ENCODE results near the gene CYLD.

The CYLD gene

GRCh38 chr16:50804290-50804907 is 62.5 kb downstream of the CYLD start:
- no peak for DNase-seq (ENCODE audit: extremely low read depth, insufficient read length)
- no peaks in the 10 kb centered on the region for H3K27me3 ChIP-seq (replicated peaks; ENCODE audit: control insufficient read depth, insufficient read depth, low read length)
- TF ChIP-seq CTCF (IDR thresholded peaks at IDR 0.05; ENCODE audit: insufficient read depth, low read length, poor library complexity, severe bottlenecking) = no peak
- peaks cover 4% of the 10 kb centered on the region; the same call in 1 of the 2 replicates for H3K36me3 ChIP-seq (ENCODE audit: control insufficient read depth, insufficient read depth, low read length)
- no peak overlapping the region for H3K4me3 ChIP-seq (replicated peaks; ENCODE audit: low read depth, low read length)

DNA sequence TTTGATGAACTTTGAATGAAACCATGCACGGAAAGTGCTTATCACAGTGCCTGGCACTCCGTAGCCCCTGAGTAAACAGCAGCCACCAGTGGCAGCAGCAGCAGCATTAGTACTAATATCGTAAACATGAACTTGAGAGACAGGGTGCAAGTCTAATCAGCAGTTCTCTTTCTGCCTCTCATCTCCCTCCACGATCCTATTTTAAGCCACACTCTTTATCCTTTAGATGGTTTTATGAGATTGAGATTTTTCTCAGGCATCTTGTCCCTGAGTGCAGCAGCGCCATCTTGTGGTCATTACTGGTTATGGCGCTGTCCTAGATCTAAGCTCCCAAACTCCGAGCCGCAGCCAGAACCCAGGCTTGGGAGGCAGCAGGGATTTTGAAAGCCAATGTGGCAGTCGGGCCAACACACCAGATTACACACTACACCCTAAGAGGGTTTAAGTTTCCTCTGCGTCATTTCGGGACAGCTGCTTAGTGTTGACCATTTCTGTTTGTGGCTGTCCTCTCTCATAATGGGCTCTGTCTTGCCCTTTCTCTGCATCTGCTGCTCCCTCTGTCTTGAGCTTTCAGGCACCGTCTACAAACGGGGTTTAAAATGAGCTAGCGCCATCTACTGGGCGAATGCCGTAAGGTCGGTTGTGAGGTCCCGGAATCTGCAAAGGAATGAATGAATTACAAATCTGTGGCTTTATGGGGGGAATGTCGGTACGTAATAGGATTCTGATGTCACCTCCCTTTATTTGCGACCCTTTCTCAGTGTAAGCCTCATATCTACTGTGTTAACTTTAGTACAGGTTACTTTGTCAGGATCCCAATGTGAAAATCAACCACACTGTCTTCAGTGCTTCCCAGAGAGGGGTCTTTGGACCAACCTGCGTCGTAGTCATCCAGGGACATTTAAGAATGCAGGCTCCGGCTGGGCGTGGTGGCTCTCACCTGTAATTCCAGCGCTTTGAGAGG is 64.5 kb downstream of the CYLD start:
- Histone ChIP-seq H3K4me3 (replicated peaks; ENCODE audit: low read depth, low read length) (peak overlapping the region; percentile 31), H3K36me3 (ENCODE audit: control insufficient read depth, insufficient read depth, low read length) (peaks cover 2% of the 10 kb centered on the region; the same call in 1 of the 2 replicates), H3K27me3 (replicated peaks; ENCODE audit: control insufficient read depth, insufficient read depth, low read length) (no peaks in the 10 kb centered on the region)
- peak; percentile 79 for TF ChIP-seq CTCF (IDR thresholded peaks at IDR 0.05; ENCODE audit: insufficient read depth, low read length, poor library complexity, severe bottlenecking)
- DNase-seq (ENCODE audit: extremely low read depth, insufficient read length) = peak; percentile 77

DNA sequence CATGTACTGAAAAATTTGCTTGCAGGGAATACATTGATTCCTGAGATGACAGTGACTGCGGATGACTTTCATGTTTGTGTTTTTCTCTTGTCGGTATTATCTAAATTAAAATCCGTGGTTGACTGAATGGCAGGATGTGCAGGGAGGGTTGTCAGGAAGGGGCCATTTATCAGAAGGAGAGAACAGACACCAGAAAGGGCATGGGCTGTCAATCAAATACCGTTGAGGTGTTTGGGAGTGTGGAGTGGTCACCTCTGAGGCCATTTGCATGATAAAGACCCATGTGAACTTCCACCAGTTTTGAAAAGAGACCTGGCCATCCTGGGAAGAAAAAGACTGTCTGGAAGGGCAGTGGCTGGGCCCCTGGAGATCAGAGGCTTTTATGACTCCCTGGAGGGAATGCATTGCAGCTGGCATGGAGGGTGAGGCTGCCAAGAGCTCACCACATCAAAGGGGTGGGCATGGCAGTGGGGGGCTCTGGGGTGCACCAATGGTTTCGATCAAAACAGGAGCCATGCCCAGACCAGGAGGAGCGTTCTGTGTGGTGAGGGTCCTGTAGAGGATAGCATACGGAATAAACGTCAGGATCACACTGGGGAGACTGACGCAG is 67.1 kb downstream of the CYLD start:
- Histone ChIP-seq H3K27me3 (replicated peaks; ENCODE audit: control insufficient read depth, insufficient read depth, low read length) (no peaks in the 10 kb centered on the region), H3K4me3 (replicated peaks; ENCODE audit: low read depth, low read length) (no peak overlapping the region), H3K36me3 (ENCODE audit: control insufficient read depth, insufficient read depth, low read length) (no peaks in the 10 kb centered on the region)
- TF ChIP-seq CTCF (IDR thresholded peaks at IDR 0.05; ENCODE audit: insufficient read depth, low read length, poor library complexity, severe bottlenecking) = no peak
- DNase-seq (ENCODE audit: extremely low read depth, insufficient read length) = no peak

DNA sequence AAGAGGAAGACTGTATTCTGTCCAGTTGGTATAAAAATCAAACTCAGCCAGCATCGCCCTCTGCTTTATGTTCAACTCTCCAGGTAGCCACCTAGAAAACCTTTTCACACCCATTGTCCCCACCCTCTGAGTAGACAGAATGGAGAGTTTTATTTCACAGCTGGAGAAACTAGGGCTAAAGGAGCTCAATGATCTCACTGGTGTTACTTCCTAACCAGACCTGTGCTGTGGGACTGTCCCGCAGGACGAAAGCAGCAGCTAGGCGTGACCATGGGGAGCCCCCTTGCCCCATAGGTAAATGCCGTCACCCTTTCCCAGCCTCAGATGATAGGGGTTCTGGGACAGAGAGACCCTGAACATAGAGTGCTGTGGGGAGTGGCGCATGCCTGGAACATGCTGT is 67.7 kb downstream of the CYLD start:
- Histone ChIP-seq H3K27me3 (replicated peaks; ENCODE audit: control insufficient read depth, insufficient read depth, low read length) (no peaks in the 10 kb centered on the region), H3K4me3 (replicated peaks; ENCODE audit: low read depth, low read length) (no peak overlapping the region), H3K36me3 (ENCODE audit: control insufficient read depth, insufficient read depth, low read length) (no peaks in the 10 kb centered on the region)
- DNase-seq (ENCODE audit: extremely low read depth, insufficient read length) = no peak
- no peak for TF ChIP-seq CTCF (IDR thresholded peaks at IDR 0.05; ENCODE audit: insufficient read depth, low read length, poor library complexity, severe bottlenecking)

DNA sequence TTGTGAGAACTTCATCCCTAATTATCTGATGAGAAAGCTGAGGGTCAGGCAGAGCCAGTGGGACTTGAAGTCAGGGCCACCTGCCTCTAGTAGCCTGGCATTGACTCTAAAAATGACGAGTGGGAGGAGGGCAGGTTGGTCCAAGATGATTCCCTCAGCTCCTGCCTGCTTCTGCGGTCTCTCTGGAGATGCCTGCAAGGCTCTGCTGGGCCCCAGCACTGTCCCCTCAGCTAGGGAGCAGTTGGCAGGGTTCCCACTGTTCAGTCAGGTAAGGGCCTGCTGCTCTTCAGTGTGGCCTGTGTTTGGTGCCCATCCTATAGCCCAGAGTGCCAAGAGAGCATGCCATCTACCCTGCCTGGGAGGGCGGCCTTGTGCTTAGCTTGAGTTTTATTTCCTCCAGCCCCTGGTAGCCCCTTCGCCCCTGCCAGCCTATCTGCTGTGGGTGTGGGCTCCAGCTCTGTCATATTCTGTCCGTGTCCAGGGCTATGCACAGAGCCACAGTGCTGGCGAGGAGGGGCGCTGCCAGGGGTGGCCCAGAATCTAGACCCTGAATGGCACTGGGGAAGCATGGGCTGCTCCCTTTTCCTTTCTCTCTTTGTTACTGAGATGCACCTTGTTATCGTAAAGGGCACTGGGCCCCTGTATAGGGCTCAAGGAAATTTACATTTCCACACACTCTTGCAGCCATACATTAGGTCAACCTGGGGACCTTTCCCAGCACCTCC is 68.5 kb downstream of the CYLD start:
- H3K36me3 ChIP-seq (ENCODE audit: control insufficient read depth, insufficient read depth, low read length) = no peaks in the 10 kb centered on the region
- TF ChIP-seq CTCF (IDR thresholded peaks at IDR 0.05; ENCODE audit: insufficient read depth, low read length, poor library complexity, severe bottlenecking) = no peak
- DNase-seq (ENCODE audit: extremely low read depth, insufficient read length) = no peak

More for the DNA sequence above, 68.5 kb downstream of the CYLD start:
- no peaks in the 10 kb centered on the region for H3K27me3 ChIP-seq (replicated peaks; ENCODE audit: control insufficient read depth, insufficient read depth, low read length)
- no peak overlapping the region for H3K4me3 ChIP-seq (replicated peaks; ENCODE audit: low read depth, low read length)
